Fibroblast of lung (primary cell): ENCODE measurements around the gene AMMECR1. TPM values are rescaled to one million over a fixed set of nuclear protein-coding genes. Genes with fewer than 3 reads are reported as not detected.

Experiments
- DNase-seq, 2 donors: peaks; one replicate each; pipeline versions ENCODE4 v3.0.0 to v3.0.0-alpha.2; 2010; ENCODE audit warnings: low read depth in 2 of 2
- H2AFZ ChIP-seq: 2 replicates; pipeline ENCODE4 v1.5.1; 2012; ENCODE audit warnings: low read length, control low read depth, inconsistent platforms
- H3K27ac ChIP-seq: 2 replicates; pipeline ENCODE4 v1.5.1; 2011; ENCODE audit warnings: low read length, control low read depth; ENCODE audit not compliant: insufficient read depth
- H3K27me3 ChIP-seq: 2 replicates; pipeline ENCODE4 v1.5.1; 2011; ENCODE audit warnings: mild to moderate bottlenecking, low read length; ENCODE audit not compliant: control insufficient read depth, insufficient read depth
- H3K36me3 ChIP-seq: 2 replicates; pipeline ENCODE4 v1.5.1; 2011; ENCODE audit warnings: low read length; ENCODE audit not compliant: control insufficient read depth, insufficient read depth
- H3K4me1 ChIP-seq: 2 replicates; pipeline ENCODE4 v1.5.1; 2011; ENCODE audit warnings: low read length; ENCODE audit not compliant: control insufficient read depth, insufficient read depth; ENCODE audit errors: extremely low read depth
- H3K4me2 ChIP-seq: 2 replicates; pipeline ENCODE4 v1.5.1; 2011; ENCODE audit warnings: low read length, control low read depth; ENCODE audit not compliant: insufficient read depth; ENCODE audit errors: extremely low read depth
- H3K4me3 ChIP-seq, 4 experiments: fragments of 200-600 bp in 1 of 4; sonication (generic) in 1 of 4; replicated peaks in 1 of 4; 2 replicates each; pipeline ENCODE4 v1.5.1; 2011 to 2016; ENCODE audit warnings: low read length in 4 of 4, low read depth in 3 of 4, mild to moderate bottlenecking in 3 of 4, control low read depth in 2 of 4, inconsistent platforms in 1 of 4, mixed read lengths in 1 of 4; ENCODE audit not compliant: insufficient read depth in 1 of 4; ENCODE audit errors: control extremely low read depth in 1 of 4
- H3K79me2 ChIP-seq: 2 replicates; pipeline ENCODE4 v1.5.1; 2012; ENCODE audit warnings: mild to moderate bottlenecking, low read length, inconsistent platforms; ENCODE audit not compliant: control insufficient read depth, insufficient read depth
- H3K9ac ChIP-seq: 2 replicates; pipeline ENCODE4 v1.5.1; 2011; ENCODE audit warnings: mild to moderate bottlenecking, low read length, control low read depth; ENCODE audit not compliant: insufficient read depth
- H3K9me3 ChIP-seq: 2 replicates; pipeline ENCODE4 v1.5.1; 2012; ENCODE audit warnings: low read depth, low read length; ENCODE audit not compliant: control insufficient read depth, insufficient read depth
- H4K20me1 ChIP-seq: 2 replicates; pipeline ENCODE4 v1.5.1; 2011; ENCODE audit warnings: low read length; ENCODE audit not compliant: control insufficient read depth, insufficient read depth; ENCODE audit errors: extremely low read depth
- EZH2 ChIP-seq: IDR thresholded peaks from 2 replicates; pipeline ENCODE4 v1.5.1; 2012; ENCODE audit warnings: low read length, control low read depth, mild to moderate bottlenecking; ENCODE audit errors: missing control alignments
- polyA plus RNA-seq, 2 donors: library from polyadenylated mRNA; depleted of rRNA in 1 of 2; stranded (reverse) in 1 of 2; unstranded in 1 of 2; fragments of >200 nt; gene quantifications; 2 replicates each; pipeline ENCODE4 v1.2.1, GENCODE V29; 2011 to 2012; ENCODE audit warnings: missing spikeins in 1 of 2
- total RNA-seq: library from RNA; depleted of rRNA; stranded (reverse); fragments of >200 nt; gene quantifications from 2 replicates; pipeline ENCODE4 v1.2.1, GENCODE V29; 2014
- TF ChIP-seq, protein P1 (sequence below), 2 donors: IDR thresholded peaks in 1 of 2; conservative IDR thresholded peaks in 1 of 2; 1 replicate in 1 of 2; 2 replicates in 1 of 2; pipeline ENCODE4 v1.5.1; 2011 to 2012; ENCODE audit warnings: low read length in 2 of 2, control low read depth in 1 of 2, inconsistent platforms in 1 of 2, low read depth in 1 of 2, mild to moderate bottlenecking in 1 of 2

Gene AMMECR1
- total and polyA plus RNA-seq, 2 donors (not counting 1 experiment from before 2014, with no cell fraction given), result 7.6 to 9.2 TPM

DNA sequence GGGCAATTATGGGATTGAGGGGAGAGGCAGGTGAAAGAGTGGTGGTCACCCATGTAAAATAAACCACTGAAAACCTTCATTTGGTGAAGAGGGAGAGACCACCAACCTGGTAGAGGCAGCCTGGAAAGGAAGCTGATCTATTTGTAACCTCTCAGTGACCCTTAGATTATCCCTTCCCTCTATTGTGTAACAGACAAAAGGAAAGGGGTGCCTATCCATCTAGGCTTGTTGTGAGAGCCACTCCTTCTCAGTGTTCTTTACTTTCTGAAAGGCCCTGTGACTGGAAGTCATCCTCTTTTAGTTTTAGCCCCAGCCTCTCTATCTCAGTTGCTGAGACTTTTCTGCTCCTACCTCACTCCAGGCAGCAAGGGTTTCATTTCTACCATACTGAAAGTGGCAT, 172.6 kb downstream of the AMMECR1 start:
- no peak overlapping the region for H3K27ac ChIP-seq
- no peaks in the 10 kb centered on the region for H4K20me1 ChIP-seq
- H3K4me3 ChIP-seq, result no peak overlapping the region
- no peak for DNase-seq
- H3K4me1 ChIP-seq, result peaks cover 3% of the 10 kb centered on the region
- no peak overlapping the region for H3K4me2 ChIP-seq
- no peaks in the 10 kb centered on the region for H3K27me3 ChIP-seq
- H3K9me3 ChIP-seq, result no peaks in the 10 kb centered on the region
- no peak overlapping the region for H2AFZ ChIP-seq
- H3K9ac ChIP-seq, result no peak overlapping the region
- TF ChIP-seq, protein P1, sequence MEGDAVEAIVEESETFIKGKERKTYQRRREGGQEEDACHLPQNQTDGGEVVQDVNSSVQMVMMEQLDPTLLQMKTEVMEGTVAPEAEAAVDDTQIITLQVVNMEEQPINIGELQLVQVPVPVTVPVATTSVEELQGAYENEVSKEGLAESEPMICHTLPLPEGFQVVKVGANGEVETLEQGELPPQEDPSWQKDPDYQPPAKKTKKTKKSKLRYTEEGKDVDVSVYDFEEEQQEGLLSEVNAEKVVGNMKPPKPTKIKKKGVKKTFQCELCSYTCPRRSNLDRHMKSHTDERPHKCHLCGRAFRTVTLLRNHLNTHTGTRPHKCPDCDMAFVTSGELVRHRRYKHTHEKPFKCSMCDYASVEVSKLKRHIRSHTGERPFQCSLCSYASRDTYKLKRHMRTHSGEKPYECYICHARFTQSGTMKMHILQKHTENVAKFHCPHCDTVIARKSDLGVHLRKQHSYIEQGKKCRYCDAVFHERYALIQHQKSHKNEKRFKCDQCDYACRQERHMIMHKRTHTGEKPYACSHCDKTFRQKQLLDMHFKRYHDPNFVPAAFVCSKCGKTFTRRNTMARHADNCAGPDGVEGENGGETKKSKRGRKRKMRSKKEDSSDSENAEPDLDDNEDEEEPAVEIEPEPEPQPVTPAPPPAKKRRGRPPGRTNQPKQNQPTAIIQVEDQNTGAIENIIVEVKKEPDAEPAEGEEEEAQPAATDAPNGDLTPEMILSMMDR (conservative IDR thresholded peaks at IDR 0.05 in 1 of 2, IDR thresholded peaks at IDR 0.05 in 1 of 2; ENCODE audit: low read depth in 1 of 2, low read length in 2 of 2), result no peak
- TF ChIP-seq EZH2, result no peak
- no peaks in the 10 kb centered on the region for H3K79me2 ChIP-seq
- H3K36me3 ChIP-seq, result no peaks in the 10 kb centered on the region

Other genes starting within 250 kb of the AMMECR1 start
- under 0.01 and 0.17 TPM in 2 replicates for gene RTL9, start 40.8 kb upstream of the AMMECR1 start, total RNA-seq
- 0.09 and 0.18 TPM in 2 replicates for gene RTL9, start 40.8 kb upstream of the AMMECR1 start, polyA plus RNA-seq